Smooth muscle cell (in vitro differentiated cells): ENCODE results near the gene PLD2. TPM values are rescaled to one million over a fixed set of nuclear protein-coding genes. Genes with fewer than 3 reads are reported as not detected.

Experiments
- DNase-seq: peaks from one replicate; lab custom pipeline; 2025; ENCODE audit not compliant: unreplicated experiment; lab: John Stamatoyannopoulos, UW
- H2AFZ ChIP-seq: fragments of 200-600 bp; sonication (generic); 2 replicates; pipeline ENCODE4 v1.6.0; 2016; ENCODE audit warnings: antibody characterized with exemption, low read depth, mild to moderate bottlenecking
- H3F3A ChIP-seq: fragments of 200-600 bp; sonication (generic); 2 replicates; pipeline ENCODE4 v1.6.0; 2017; ENCODE audit warnings: antibody characterized with exemption, low read depth
- H3K27ac ChIP-seq: fragments of 200-600 bp; sonication (generic); 2 replicates; pipeline ENCODE4 v1.5.1; 2016; ENCODE audit warnings: low read depth, mild to moderate bottlenecking
- H3K27me3 ChIP-seq: fragments of 200-600 bp; sonication (generic); 2 replicates; pipeline ENCODE4 v1.6.1; 2016; ENCODE audit warnings: low read depth, mild to moderate bottlenecking
- H3K36me3 ChIP-seq: fragments of 200-600 bp; sonication (generic); 2 replicates; pipeline ENCODE4 v1.5.1; 2016; ENCODE audit warnings: low read depth
- H3K4me1 ChIP-seq: fragments of 200-600 bp; sonication (generic); 2 replicates; pipeline ENCODE4 v1.5.1; 2016; ENCODE audit warnings: low read depth
- H3K4me2 ChIP-seq: fragments of 200-600 bp; sonication (generic); 2 replicates; pipeline ENCODE4 v1.6.0; 2016; ENCODE audit warnings: mild to moderate bottlenecking
- H3K4me3 ChIP-seq: fragments of 200-600 bp; sonication (generic); 2 replicates; pipeline ENCODE4 v1.5.1; 2016; ENCODE audit warnings: mild to moderate bottlenecking
- H3K79me2 ChIP-seq: fragments of 200-600 bp; sonication (generic); 2 replicates; pipeline ENCODE4 v1.6.0; 2016; ENCODE audit warnings: low read depth, mild to moderate bottlenecking
- H3K9ac ChIP-seq: fragments of 200-600 bp; sonication (generic); 2 replicates; pipeline ENCODE4 v1.6.0; 2016; ENCODE audit warnings: low read depth
- H3K9me3 ChIP-seq: fragments of 200-600 bp; sonication (generic); replicated peaks from 2 replicates; pipeline ENCODE4 v1.5.1; 2016; ENCODE audit warnings: low read depth
- H4K20me1 ChIP-seq: fragments of 200-600 bp; sonication (generic); 2 replicates; pipeline ENCODE4 v1.6.0; 2016; ENCODE audit warnings: low read depth
- WGBS: methylation state at CpG from one replicate; pipeline ENCODE4 v1.1.7; 2016; ENCODE audit warnings: low lambda C conversion rate; 5-methylcytosine and 5-hydroxymethylcytosine counted together
- polyA plus RNA-seq: library from polyadenylated mRNA; unstranded; fragments of >200 nt; fragmentation: Nextera tagmentation; extraction: Ambion mirVana; gene quantifications from 2 replicates; pipeline ENCODE4 v1.2.1, GENCODE V29; 2016
- total RNA-seq: library from RNA; depleted of rRNA; stranded (reverse); fragments of >200 nt; gene quantifications from 2 replicates; pipeline ENCODE4 v1.2.3, GENCODE V29; 2014
- TF ChIP-seq, protein P1 (sequence below): fragments of 200-600 bp; sonication (generic); IDR thresholded peaks from 2 replicates; pipeline ENCODE4 v1.5.1; 2017; ENCODE audit warnings: borderline replicate concordance, mild to moderate bottlenecking, antibody characterized with exemption; ENCODE audit not compliant: insufficient read depth, poor library complexity, severe bottlenecking

PLD2 gene
- total and polyA plus RNA-seq, 2 experiments from 2014 or later = 9.9 to 20.3 TPM

DNA sequence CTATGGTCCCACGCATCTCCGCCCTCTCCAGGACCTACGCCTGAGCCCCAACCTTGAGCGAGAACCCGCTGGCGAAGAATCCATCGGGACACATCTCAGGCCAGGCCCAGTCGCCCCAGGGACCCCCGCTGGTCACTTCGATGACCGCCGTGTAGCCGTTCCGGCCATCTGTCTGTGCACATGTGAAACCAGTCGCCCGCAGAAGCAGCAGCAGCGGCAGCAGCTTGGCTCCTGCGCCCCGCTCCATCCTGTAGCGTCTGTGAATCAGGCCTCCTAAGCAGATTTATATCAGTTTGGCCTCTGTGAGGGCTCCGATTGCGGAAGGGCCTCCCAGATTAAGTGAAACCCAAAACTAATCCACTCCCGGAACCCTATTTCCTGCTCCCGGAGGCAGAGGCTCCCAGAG is 20.8 kb upstream of the PLD2 start, which contains the start of gene VMO1:
Gene VMO1 (minus strand): TSS at position 259 of the 406 bp plus-strand sequence. CDS start 12 bp downstream, at position 247.
- peak within 1 kb of the TSS; percentile 35 for H3K4me3 ChIP-seq
- no peak for DNase-seq
- no peaks in the 10 kb centered on the region for H3K36me3 ChIP-seq
- no peak within 1 kb of the TSS for H3K27ac ChIP-seq
- no peaks in the 10 kb centered on the region for H4K20me1 ChIP-seq
- peak within 1 kb of the TSS; percentile 83 for H3K4me2 ChIP-seq
- no peaks in the 10 kb centered on the region for H3K9me3 ChIP-seq
- H3F3A ChIP-seq = no peaks in the 10 kb centered on the region
- H3K9ac ChIP-seq = no peak within 1 kb of the TSS
- WGBS = 68% methylated on average over 24 of the region's 24 CpGs
- peak within 1 kb of the TSS; percentile 48 for H2AFZ ChIP-seq
- peaks cover 18% of the 10 kb centered on the region for H3K4me1 ChIP-seq
- TF ChIP-seq, protein P1, sequence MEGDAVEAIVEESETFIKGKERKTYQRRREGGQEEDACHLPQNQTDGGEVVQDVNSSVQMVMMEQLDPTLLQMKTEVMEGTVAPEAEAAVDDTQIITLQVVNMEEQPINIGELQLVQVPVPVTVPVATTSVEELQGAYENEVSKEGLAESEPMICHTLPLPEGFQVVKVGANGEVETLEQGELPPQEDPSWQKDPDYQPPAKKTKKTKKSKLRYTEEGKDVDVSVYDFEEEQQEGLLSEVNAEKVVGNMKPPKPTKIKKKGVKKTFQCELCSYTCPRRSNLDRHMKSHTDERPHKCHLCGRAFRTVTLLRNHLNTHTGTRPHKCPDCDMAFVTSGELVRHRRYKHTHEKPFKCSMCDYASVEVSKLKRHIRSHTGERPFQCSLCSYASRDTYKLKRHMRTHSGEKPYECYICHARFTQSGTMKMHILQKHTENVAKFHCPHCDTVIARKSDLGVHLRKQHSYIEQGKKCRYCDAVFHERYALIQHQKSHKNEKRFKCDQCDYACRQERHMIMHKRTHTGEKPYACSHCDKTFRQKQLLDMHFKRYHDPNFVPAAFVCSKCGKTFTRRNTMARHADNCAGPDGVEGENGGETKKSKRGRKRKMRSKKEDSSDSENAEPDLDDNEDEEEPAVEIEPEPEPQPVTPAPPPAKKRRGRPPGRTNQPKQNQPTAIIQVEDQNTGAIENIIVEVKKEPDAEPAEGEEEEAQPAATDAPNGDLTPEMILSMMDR = no peak
- H3K79me2 ChIP-seq = no peaks in the 10 kb centered on the region
- H3K27me3 ChIP-seq = peaks cover 7% of the 10 kb centered on the region

DNA sequence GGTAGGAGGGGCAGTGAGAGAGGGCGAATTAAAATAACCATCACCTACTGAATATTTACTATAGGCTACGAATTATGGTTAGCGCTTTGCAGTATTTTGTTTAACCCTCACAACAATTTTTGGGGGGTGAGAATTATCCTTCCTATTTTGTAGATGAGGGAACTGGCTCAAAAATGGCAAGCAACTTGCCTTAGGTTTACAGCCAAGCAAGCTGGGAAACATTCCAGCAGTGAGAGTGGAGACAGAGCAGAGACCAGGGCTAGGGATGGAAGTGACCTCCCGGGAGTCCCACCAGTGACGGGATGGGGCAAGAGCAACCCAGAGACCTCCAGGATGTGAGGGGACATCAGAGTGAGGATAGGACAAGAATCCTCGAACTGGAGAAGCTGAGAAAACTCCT is 20.4 kb upstream of the PLD2 start:
- H3K4me2 ChIP-seq = peak overlapping the region; percentile 36
- no peak overlapping the region for H3K27ac ChIP-seq
- H3K9ac ChIP-seq = no peak overlapping the region
- TF ChIP-seq, protein P1 = no peak
- H3K4me1 ChIP-seq = peaks cover 18% of the 10 kb centered on the region
- H3F3A ChIP-seq = no peaks in the 10 kb centered on the region
- no peaks in the 10 kb centered on the region for H3K9me3 ChIP-seq
- H3K36me3 ChIP-seq = no peaks in the 10 kb centered on the region
- no peak for DNase-seq
- no peaks in the 10 kb centered on the region for H3K79me2 ChIP-seq
- WGBS = 71% methylated on average over 6 of the region's 6 CpGs
- no peak overlapping the region for H3K4me3 ChIP-seq
- H4K20me1 ChIP-seq = no peaks in the 10 kb centered on the region
- H2AFZ ChIP-seq = no peak overlapping the region
- peaks cover 7% of the 10 kb centered on the region for H3K27me3 ChIP-seq

DNA sequence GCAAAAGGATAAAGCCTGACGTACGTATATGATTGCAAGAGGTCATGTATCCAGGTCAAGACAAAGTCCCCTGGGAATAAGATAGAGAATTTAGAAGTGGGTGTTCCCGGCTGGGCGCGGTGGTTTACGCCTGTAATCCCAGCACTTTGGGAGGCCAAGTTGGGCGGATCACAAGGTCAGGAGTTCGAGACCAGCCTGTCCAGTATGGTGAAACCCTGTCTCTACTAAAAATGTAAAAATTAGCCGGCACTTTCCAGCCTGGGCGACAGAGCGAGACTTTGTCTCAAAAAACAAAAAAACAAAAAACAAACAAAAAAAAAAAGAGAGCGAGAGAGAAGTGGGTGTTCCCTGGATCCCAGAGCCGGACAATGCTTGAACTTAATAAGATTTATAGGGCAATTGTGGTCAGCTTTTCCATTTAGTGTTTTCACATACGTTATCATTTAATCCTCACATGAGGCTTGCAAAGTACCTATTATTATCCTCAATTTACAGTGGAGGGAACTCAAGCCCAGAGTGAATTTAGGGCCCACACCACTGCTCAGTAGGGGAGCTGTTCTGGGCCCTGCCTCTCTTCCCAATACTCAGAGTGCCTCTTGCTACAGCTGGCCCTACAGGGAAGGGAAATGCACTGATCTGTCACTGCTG is 18.7 kb upstream of the PLD2 start:
- no peaks in the 10 kb centered on the region for H3K9me3 ChIP-seq
- peak overlapping the region; percentile 71 for H3K9ac ChIP-seq
- H3K4me1 ChIP-seq = peaks cover 18% of the 10 kb centered on the region
- peak overlapping the region; percentile 92 for H3K4me2 ChIP-seq
- 83% methylated on average over 14 of the region's 14 CpGs for WGBS
- no peak for DNase-seq
- no peaks in the 10 kb centered on the region for H3K27me3 ChIP-seq
- H3K4me3 ChIP-seq = peak overlapping the region; percentile 74
- H4K20me1 ChIP-seq = no peaks in the 10 kb centered on the region
- no peaks in the 10 kb centered on the region for H3F3A ChIP-seq
- H3K27ac ChIP-seq = no peak overlapping the region
- no peaks in the 10 kb centered on the region for H3K79me2 ChIP-seq
- TF ChIP-seq, protein P1 = no peak
- H2AFZ ChIP-seq = no peak overlapping the region
- H3K36me3 ChIP-seq = no peaks in the 10 kb centered on the region
